SK-N-MC (cell line): Measurements from ENCODE around the gene FAM168A.
A peak's percentile ranks its signal among the peaks of the same experiment; 100 is the strongest.
"Not testable (repeated sequence)": the region's sequence is repeated elsewhere in the genome, so short reads cannot be mapped to it uniquely, and the experiment has no call there.

Experiments
- DNase-seq: peaks from one replicate; pipeline ENCODE4 v3.0.0-alpha.2; 2011; ENCODE audit warnings: low read depth, low spot score
- H3K27ac ChIP-seq: fragments of 200-600 bp; sonication (generic); 2 replicates; pipeline ENCODE4 v1.5.1; 2016; ENCODE audit warnings: mixed run types
- H3K36me3 ChIP-seq: fragments of 200-600 bp; sonication (generic); 2 replicates; pipeline ENCODE4 v1.6.1; 2017; ENCODE audit warnings: antibody characterized with exemption, low read length, mixed read lengths; ENCODE audit not compliant: insufficient read depth
- H3K4me3 ChIP-seq: fragments of 200-600 bp; sonication (generic); 2 replicates; pipeline ENCODE4 v1.5.1; 2016
- H3K9ac ChIP-seq: fragments of 200-600 bp; sonication (generic); 2 replicates; pipeline ENCODE4 v1.8.0; 2017; ENCODE audit warnings: mixed run types, mixed read lengths; ENCODE audit not compliant: insufficient read length
- H3K9me3 ChIP-seq: fragments of 200-600 bp; sonication (generic); 2 replicates; pipeline ENCODE4 v1.6.1; 2017; ENCODE audit warnings: low read depth, mild to moderate bottlenecking, antibody characterized with exemption, low read length, moderate library complexity, mixed read lengths
- EZH2 ChIP-seq: fragments of 200-600 bp; sonication (generic); IDR thresholded peaks from one replicate; pipeline ENCODE4 v1.6.1; 2017; ENCODE audit warnings: antibody characterized with exemption
- FOXP2 ChIP-seq: optimal IDR thresholded peaks from 2 replicates; pipeline ENCODE3; 2011; ENCODE audit warnings: mild to moderate bottlenecking, moderate library complexity; ENCODE audit not compliant: insufficient read depth; ENCODE audit errors: extremely low read length, control extremely low read depth
- POLR2AphosphoS5 ChIP-seq: IDR thresholded peaks from 2 replicates; pipeline ENCODE4 v1.6.1; 2012; ENCODE audit warnings: mild to moderate bottlenecking, low read depth, low read length, borderline replicate concordance

The FAM168A gene

GRCh38 chr11:73478737-73479347, 119.1 kb downstream of the FAM168A start:
- TF ChIP-seq POLR2AphosphoS5 (no peak), FOXP2 (no peak), EZH2 (no peak)
- Histone ChIP-seq H3K9me3 (0 out of 2 replicates have a peak, but pooled peaks cover 2% of the 10 kb centered on the region), H3K27ac (no peak overlapping the region), H3K4me3 (no peak overlapping the region), H3K9ac (no peak overlapping the region), H3K36me3 (no peaks in the 10 kb centered on the region)
- DNase-seq, result no peak

- no peak for TF ChIP-seq FOXP2
- no peak for TF ChIP-seq EZH2
- TF ChIP-seq POLR2AphosphoS5, result no peak
- no peak overlapping the region for H3K9ac ChIP-seq
- no peak overlapping the region for H3K4me3 ChIP-seq
- no peak for DNase-seq
- H3K9me3 ChIP-seq, result 0 out of 2 replicates have a peak, but pooled peaks cover 2% of the 10 kb centered on the region
- H3K36me3 ChIP-seq, result no peaks in the 10 kb centered on the region
- H3K27ac ChIP-seq, result no peak overlapping the region
Measured at GRCh38 chr11:73477518-73477917, 120.4 kb downstream of the FAM168A start.

- Histone ChIP-seq H3K9me3 (0 out of 2 replicates have a peak, but pooled peaks cover 2% of the 10 kb centered on the region), H3K36me3 (no peaks in the 10 kb centered on the region), H3K9ac (no peak overlapping the region), H3K27ac (0 out of 2 replicates have a peak overlapping the region, but pooled peaks have one; percentile 32), H3K4me3 (no peak overlapping the region)
- no peak for TF ChIP-seq POLR2AphosphoS5
- no peak for DNase-seq
Measured at GRCh38 chr11:73475549-73476095, 122.3 kb downstream of the FAM168A start.

GRCh38 chr11:73473252-73473651, 124.7 kb downstream of the FAM168A start:
- no peak overlapping the region for H3K4me3 ChIP-seq
- TF ChIP-seq EZH2 (no peak), FOXP2 (no peak), POLR2AphosphoS5 (no peak)
- H3K27ac ChIP-seq, result no peak overlapping the region
- H3K36me3 ChIP-seq, result no peaks in the 10 kb centered on the region
- H3K9ac ChIP-seq, result no peak overlapping the region
- H3K9me3 ChIP-seq, result 0 out of 2 replicates have a peak, but pooled peaks cover 2% of the 10 kb centered on the region
- no peak for DNase-seq

GRCh38 chr11:73470036-73470612, 127.8 kb downstream of the FAM168A start:
- not testable (repeated sequence) for H3K36me3 ChIP-seq, H3K9me3 ChIP-seq, H3K27ac ChIP-seq, DNase-seq, H3K9ac ChIP-seq, H3K4me3 ChIP-seq

GRCh38 chr11:73469401-73469800, 128.5 kb downstream of the FAM168A start:
- H3K9ac ChIP-seq, result no peak overlapping the region
- no peak overlapping the region for H3K4me3 ChIP-seq
- H3K27ac ChIP-seq, result no peak overlapping the region
- DNase-seq, result no peak
- no peaks in the 10 kb centered on the region for H3K9me3 ChIP-seq
- H3K36me3 ChIP-seq, result no peaks in the 10 kb centered on the region
- TF ChIP-seq EZH2, result no peak
- TF ChIP-seq FOXP2, result no peak
- no peak for TF ChIP-seq POLR2AphosphoS5

GRCh38 chr11:73468590-73469161, 129.2 kb downstream of the FAM168A start:
- H3K4me3 ChIP-seq, result no peak overlapping the region
- H3K36me3 ChIP-seq, result no peaks in the 10 kb centered on the region
- TF ChIP-seq POLR2AphosphoS5, result no peak
- no peak for DNase-seq
- no peaks in the 10 kb centered on the region for H3K9me3 ChIP-seq
- no peak overlapping the region for H3K9ac ChIP-seq
- no peak overlapping the region for H3K27ac ChIP-seq

GRCh38 chr11:73467505-73467904, 130.4 kb downstream of the FAM168A start:
- Histone ChIP-seq H3K4me3 (no peak overlapping the region), H3K9ac (no peak overlapping the region)
- no peak for TF ChIP-seq FOXP2
- no peak for TF ChIP-seq EZH2
- TF ChIP-seq POLR2AphosphoS5, result no peak

GRCh38 chr11:73466643-73467042, 131.3 kb downstream of the FAM168A start:
- H3K27ac ChIP-seq, result no peak overlapping the region
- no peaks in the 10 kb centered on the region for H3K36me3 ChIP-seq
- no peak overlapping the region for H3K4me3 ChIP-seq
- H3K9ac ChIP-seq, result no peak overlapping the region
- TF ChIP-seq FOXP2 (no peak), POLR2AphosphoS5 (no peak), EZH2 (no peak)
- no peak for DNase-seq
- no peaks in the 10 kb centered on the region for H3K9me3 ChIP-seq

More at GRCh38 chr11:73467505-73467904, 130.4 kb downstream of the FAM168A start:
- Histone ChIP-seq H3K27ac (no peak overlapping the region), H3K9me3 (no peaks in the 10 kb centered on the region), H3K36me3 (no peaks in the 10 kb centered on the region)
- no peak for DNase-seq
